ENCODE measurements around the gene THRAP3.
A peak's percentile ranks its signal among the peaks of the same experiment; 100 is the strongest.
"Not testable (repeated sequence)": the region's sequence is repeated elsewhere in the genome, so short reads cannot be mapped to it uniquely, and the experiment has no call there.

THRAP3 gene

DNA sequence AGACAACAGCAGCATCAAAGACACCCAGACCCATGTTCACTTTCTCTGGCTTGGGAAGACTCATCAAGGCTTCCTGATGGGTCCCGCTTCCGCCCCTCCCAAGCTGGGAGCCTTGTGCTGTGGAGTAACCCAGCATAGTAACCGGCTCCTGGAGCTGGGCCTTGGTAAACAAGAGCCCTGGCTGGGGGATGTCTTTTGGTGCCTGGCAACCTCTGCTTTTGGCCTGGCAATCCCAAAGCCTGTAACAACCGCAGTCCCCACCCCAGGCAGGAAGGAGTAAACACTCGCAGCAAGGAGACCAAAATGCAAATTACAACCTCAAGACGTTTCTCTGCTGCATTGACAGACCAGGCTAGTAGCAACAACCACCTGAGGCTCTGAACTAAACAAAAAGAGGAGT is 16.9 kb upstream of the THRAP3 start:
- no peak for DNase-seq (ENCODE audit: low spot score)

DNA sequence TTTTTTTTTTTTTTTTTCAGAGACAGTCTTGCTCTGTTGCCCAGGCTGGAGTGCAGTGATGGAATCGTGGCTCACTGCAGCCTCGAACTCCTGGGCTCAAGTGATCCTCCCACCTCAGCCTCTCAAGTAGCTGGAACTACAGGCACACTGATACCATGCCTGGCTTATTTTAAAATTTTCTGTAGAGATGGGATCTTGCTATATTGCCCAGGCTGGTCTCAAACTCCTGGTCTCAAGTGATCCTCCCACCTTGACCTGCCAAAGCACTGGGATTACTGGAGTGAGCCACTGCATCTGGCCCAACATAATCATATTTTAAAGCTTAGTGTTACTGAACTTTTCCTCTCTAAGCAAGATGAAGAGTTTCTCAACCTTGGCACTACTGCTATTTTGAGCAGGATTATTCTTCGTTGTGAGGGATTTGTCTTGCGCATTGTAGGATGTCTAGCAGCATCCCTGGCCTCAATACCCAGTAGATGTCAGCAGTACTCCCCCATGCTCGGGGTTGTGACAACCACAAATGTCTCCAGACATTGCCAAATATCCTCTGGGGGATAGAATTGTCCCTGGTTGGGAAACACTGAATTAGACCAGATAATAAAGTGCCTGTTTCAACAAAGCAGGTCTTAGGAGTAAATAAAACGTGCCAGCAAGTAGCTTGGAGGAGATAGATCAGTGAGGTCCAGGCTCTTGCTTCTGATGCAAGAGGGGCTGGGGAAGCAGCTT is 15.1 kb upstream of the THRAP3 start:
- no peak for DNase-seq (ENCODE audit: low spot score)

- no peak for DNase-seq (ENCODE audit: low spot score)
Measured at GRCh38 chr1:36211307-36211706, 12.9 kb upstream of the THRAP3 start.

- no peak for DNase-seq (ENCODE audit: low spot score)
Measured at GRCh38 chr1:36211841-36212240, 12.4 kb upstream of the THRAP3 start.

GRCh38 chr1:36212782-36213181 is 11.5 kb upstream of the THRAP3 start:
- DNase-seq (ENCODE audit: low spot score), result no peak

DNA sequence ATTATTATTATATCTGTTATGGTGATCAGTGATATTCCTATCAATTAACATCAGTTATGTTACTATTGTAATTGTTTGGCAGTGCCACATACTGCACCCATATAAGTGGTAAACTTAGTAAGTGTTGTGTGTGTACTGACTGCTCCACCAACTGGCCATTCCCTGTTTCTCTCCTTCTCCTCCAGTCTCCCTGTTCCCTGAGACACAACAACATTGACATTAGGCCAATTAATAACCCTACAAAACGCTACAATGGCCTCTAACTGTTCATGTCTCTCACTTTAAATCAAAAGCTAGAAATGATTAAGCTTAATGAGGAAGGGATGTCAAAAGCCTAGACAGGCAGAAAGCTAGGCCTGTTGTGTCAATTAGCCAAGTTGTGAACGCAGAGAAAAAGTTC is 6.6 kb upstream of the THRAP3 start:
- peak; percentile 42 for DNase-seq (ENCODE audit: low spot score)

GRCh38 chr1:36221901-36222300 is 2.3 kb upstream of the THRAP3 start:
- DNase-seq (ENCODE audit: low spot score), result not testable (repeated sequence)

- DNase-seq (ENCODE audit: low spot score), result no peak
Measured at GRCh38 chr1:36222481-36223380, 1.5 kb upstream of the THRAP3 start.

DNA sequence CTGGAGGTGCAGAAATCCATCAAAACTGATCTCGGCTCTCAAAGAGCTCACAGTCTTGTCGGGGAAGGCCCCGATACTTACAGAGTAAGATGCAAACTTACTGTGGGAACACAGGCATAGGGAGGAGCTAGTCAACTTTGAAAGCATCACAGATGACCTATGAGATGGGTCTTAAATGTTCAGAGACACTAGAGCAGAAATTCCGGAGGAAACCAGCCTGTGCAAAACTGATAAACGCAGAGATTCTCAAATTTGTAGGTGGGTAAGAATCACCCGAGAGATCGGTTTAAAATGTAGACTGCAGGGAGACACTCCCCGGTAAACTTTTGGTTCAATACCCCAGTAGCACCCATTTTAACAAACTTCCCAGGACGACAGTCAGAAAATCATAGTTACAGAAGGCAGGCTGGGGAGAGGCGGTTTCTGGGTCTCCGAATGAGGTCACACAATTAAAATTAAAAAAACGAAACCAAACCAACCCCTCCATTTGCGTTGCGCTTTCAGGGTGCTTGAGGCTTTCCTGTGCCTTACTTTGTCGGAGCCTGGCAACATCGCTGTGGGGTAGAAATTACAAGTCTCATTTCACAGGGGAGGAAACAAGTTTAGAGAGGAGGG is 755 bp upstream of the THRAP3 start:
- peak; percentile 70 for DNase-seq (ENCODE audit: low spot score)

DNA sequence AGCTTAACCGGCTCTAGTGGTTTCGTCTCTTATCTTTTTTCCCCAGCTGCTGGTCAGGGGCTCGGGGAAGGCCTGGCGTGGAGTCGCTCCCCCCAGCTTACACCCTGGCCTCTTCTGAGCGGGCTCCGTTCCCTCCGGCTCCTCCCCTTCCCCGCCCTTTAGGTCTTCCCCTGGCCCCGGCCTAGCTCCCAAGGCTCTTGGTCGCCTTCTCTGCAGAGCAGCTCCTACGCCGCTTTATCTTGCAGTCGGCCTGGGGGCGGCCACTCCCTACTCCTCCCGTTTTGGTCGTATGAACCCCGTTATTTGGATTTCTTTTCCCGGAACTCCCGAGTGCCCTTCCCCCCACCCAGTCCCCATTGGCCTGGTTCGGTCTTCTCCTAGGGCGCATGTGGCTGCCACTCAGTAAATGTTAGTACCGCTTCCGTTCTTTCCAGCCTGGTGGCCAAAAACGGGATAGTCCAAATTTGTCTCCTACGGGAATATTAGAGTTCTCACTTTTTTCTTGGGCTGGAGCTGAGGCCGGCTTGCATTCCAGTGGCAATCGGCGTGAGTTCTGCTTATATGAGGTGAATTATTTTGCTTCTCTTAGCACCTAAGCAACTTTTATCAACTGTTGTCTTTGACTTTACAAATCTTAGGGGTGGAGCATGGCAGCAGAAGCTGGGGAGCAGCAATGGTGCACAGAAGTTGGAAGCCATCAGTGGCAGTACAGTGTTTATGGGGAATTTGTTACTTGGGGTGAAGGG is 467 bp downstream of the THRAP3 start:
- peak; percentile 94 for DNase-seq (ENCODE audit: low spot score)

DNA sequence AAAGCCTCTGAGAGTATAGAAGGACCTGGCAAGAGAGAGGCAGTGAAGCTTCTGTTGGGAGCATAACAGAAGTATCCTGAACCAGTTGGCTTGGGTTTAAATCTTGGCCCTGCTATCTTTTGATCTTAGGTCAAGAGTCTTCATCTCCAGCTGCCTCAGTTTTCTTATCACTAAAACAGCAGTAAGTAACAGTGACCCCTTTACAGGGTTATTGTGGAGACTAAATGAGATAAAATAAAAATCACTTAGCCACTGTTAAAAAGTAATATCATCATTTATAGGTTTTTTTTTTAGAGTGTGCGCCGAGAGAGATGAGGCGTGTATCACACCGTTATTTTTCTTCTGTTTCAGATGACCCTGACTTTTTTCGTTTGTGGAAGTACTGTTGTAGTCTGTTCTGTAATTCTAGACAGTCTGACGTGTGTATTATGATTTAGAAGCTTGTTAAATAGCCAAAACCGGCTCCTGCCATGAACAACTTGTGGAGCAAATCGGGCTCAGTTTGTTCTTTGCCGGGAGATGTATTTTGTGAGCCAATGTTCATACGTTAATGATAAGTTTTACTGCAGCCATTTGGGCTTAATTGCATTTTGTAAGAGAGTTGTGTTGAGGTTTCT is 1.1 kb downstream of the THRAP3 start:
- peak; percentile 30 for DNase-seq (ENCODE audit: low spot score)

- DNase-seq (ENCODE audit: low spot score), result not testable (repeated sequence)
Measured at GRCh38 chr1:36230279-36230678, 6.0 kb downstream of the THRAP3 start.

- no peak for DNase-seq (ENCODE audit: low spot score)
Measured at GRCh38 chr1:36231191-36231590, 6.9 kb downstream of the THRAP3 start.

- no peak for DNase-seq (ENCODE audit: low spot score)
Measured at GRCh38 chr1:36232212-36233095, 8.2 kb downstream of the THRAP3 start.

DNA sequence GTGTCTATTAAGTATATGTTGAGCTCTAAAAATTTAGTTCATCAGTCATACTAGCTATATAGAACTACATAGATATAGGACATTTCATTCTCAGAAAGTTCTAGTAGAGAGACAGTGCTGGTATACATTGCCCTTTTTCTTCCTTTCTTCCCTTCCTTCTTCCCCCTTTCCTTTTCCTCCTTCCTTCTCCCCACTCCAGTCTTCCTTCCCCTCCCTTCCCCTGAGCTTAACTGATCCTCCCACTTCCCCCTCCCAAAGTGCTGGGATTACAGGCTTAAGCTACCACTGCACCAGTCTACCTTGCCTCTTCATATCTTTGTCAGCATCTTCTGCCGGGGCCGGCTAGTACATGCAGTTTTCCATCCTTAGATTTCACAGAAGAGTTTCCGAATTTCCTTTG is 12.1 kb downstream of the THRAP3 start:
- no peak for DNase-seq (ENCODE audit: low spot score)

DNA sequence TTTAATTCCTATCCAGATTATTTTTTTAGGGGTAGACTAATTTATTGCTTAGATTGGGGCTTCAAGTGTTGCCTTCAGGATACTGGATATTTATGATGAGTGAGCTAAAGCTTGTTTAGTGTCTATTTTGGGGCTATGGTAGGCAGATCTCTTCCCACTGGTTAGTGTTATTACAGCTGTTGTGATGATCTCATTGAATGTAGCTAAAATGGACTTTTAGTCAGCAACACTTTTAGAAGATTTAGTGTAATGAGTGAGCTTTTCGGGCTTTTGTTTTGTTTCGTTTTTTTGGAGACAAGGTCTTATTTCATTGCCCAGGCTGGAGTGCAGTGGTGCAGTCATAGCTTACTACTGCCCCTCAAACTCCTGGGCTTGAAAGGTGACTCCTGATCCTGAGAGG is 14.2 kb downstream of the THRAP3 start:
- no peak for DNase-seq (ENCODE audit: low spot score)

DNA sequence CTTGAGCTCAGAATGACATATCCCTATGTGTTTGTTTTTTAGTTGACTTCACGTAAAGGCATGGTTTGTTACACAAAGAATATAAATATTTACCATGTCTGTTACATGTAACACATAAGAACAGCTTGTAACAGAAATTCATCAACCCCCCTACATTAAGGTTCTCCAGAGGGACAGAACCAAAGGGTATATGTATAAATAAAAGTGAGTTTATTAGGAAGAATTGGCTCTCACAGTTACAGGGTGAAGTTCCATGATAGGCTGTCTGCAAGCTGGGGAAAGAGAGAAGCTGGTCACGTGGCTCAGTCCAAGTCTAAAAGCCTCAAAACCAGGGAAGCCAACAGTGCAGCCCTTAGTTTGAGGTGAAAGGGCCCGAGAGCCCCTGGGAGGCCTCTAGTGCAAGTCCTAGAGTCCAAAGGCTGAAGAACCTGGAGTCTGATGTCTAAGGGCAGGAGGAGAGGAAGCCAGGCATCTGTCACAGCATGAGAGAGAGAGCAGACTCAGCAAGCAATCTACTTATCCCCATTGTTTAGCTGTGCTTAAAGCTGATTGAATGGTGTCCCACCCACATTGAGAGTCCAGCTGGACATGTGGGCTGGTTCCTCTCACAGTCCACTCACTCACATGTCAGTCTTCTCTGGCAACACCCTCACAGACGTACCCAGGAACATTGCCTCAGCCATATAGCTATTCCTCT is 15.8 kb downstream of the THRAP3 start:
- no peak for DNase-seq (ENCODE audit: low spot score)

DNA sequence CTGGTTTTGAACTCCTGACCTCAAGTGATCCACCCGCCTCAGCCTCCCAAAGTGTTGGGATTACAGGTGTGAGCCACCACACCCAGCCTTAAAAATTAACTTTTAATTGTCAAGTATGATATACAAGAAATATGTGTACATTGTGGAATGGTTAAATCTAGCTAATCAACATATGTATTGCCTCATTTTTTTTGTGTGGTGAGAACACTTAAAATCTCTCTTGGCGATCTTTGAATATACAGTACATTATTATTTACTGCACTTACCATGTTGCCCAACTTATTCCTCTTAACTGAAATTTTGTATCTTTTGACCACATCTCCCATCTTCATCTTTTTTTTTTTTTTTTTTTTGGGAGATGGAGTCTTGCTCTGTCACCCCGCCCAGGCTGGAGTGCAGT is 23.3 kb downstream of the THRAP3 start:
- no peak for DNase-seq (ENCODE audit: low spot score)

DNA sequence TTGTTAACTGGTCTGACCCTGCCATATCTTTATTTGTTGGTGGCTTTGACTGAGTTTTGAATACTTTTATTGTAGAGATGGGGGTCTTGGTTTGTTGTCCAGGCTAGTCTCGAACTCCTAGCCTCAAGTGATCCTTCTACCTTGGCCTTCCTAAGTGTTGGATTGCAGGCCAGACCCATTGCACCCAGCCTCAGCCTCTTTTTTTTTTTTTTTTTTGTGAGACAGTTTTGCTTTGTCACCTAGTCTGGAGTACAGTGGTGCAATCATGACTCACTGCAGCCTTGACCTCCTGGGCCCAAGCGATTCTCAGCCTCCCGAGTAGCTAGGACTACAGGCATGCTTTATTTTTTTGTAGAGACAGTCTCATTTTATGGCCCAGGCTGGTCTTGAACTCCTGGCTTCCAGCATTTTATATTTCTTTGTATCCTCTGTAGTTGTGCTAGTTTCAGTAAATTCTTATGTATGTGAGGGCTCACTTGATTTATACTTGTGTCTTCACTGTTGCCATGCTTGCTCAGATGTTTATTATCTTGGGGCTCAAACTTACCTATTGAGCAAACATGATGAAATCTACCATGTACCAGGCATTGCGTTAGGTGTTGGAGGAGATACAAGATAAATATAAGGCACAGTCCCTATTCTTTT is 24.1 kb downstream of the THRAP3 start:
- peak; percentile 84 for DNase-seq (ENCODE audit: low spot score)

Measured in RKO (cell line).